ENCODE measurements around the gene CAMP. TPM values are rescaled to one million over a fixed set of nuclear protein-coding genes. Genes with fewer than 3 reads are reported as not detected.
A peak's percentile ranks its signal among the peaks of the same experiment; 100 is the strongest.

The CAMP gene
- total RNA-seq, 1 experiment from 2014 or later, result not detected

DNA sequence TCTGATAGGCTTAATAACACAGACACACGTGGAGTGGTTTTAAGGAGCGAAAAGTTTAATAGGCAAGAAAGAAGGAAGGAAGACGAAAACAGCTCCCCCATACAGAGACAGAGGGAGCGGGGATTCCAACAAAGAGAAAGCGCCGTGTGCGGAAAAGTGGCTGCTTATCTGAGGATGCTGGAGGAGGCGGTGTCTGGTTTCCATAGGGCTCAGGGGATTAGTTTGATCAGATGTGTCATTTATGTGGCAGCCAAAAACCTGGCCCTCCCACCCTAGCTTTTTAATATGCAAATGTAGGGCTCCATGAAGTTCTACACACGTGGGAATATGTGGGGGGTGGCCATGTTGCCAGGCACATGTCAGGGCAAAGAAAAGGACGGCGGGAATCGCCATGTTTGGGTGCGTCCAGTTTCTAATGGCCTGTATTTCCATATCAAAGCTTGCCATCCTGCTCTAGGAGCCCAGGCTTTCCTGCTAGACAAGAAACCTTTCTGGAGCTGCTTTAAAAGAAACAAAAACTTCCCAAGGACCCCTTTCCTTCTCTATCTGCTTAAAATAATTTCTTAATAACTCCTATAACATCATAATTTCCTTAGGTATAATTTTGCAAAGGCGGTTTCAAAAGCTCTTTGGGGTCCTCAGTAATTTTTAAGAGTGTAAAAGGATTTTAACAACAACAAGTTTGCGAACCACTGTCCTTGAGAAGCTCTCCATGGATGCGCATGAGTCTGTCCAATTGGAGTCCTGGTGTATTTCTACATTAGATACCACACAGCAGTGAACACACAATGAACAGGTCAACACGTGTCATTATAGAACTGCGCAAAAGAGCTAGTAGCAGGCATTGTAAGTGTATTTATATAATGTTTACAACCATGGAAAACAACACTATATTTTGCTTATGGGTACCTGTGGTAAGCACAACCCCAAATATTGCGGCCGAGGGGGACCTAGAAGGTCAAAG, 17.0 kb downstream of the CAMP start:
- TF ChIP-seq EZH2phosphoT487 (IDR thresholded peaks at IDR 0.05; ENCODE audit: borderline replicate concordance, low read length), result no peak
- TF ChIP-seq CTCF (conservative IDR thresholded peaks at IDR 0.05; ENCODE audit: low read depth, low read length), result no peak
- TF ChIP-seq EZH2 (IDR thresholded peaks at IDR 0.05; ENCODE audit: low read length, unreplicated experiment), result no peak
- H3K4me2 ChIP-seq (ENCODE audit: low read length), result peak overlapping the region; percentile 92
- H4K20me1 ChIP-seq (ENCODE audit: low read length), result no peaks in the 10 kb centered on the region; the same call in 1 of the 2 replicates
- H3K4me1 ChIP-seq (ENCODE audit: insufficient read depth, low read length), result peaks cover 8% of the 10 kb centered on the region; the same call in 1 of the 2 replicates
- H3K9me3 ChIP-seq (ENCODE audit: low read length), result no peaks in the 10 kb centered on the region
- no peaks in the 10 kb centered on the region for H3F3A ChIP-seq (ENCODE audit: low read length, unreplicated experiment)
- H3K9me2 ChIP-seq (replicated peaks; ENCODE audit: low read length), result no peaks in the 10 kb centered on the region
- DNase-seq, result no peak
- peak; percentile 1; the same call in 1 of the 2 replicates for ATAC-seq
- peak overlapping the region; percentile 82 for H2AFZ ChIP-seq (ENCODE audit: low read length)
- H3K27me3 ChIP-seq (ENCODE audit: low read length), result no peaks in the 10 kb centered on the region
- H3K27ac ChIP-seq (ENCODE audit: low read length), result no peak overlapping the region
- H3K36me3 ChIP-seq (ENCODE audit: low read depth, low read length), result no peaks in the 10 kb centered on the region
- intact Hi-C loops (cut with micrococcal nuclease), result loop anchor here (2.0 kb wide), 2 partner anchors 29 to 51 kb away; partner anchors contain the start of gene CDC25A
- H3K4me3 ChIP-seq (ENCODE audit: low read length), result peak overlapping the region; percentile 97
- 0 out of 2 replicates have a peak overlapping the region, but pooled peaks have one; percentile 77 for H3K9ac ChIP-seq (ENCODE audit: low read length)
- CTCF ChIA-PET, result interaction anchor here (0.8 to 2.0 kb wide), 2 partner anchors 161 to 196 kb away, joined by 3 to 11 read pairs; no protein-coding TSS in a partner anchor
- BruUV-seq (replicated peaks), result no TSS peak
- H3K79me2 ChIP-seq (ENCODE audit: low read length), result peaks cover 34% of the 10 kb centered on the region
- POLR2A ChIA-PET (ENCODE audit: unreplicated experiment), result interaction anchor here (0.5 to 1.3 kb wide), 2 partner anchors 22 to 28 kb away, joined by 3 to 6 read pairs; no protein-coding TSS in a partner anchor

DNA sequence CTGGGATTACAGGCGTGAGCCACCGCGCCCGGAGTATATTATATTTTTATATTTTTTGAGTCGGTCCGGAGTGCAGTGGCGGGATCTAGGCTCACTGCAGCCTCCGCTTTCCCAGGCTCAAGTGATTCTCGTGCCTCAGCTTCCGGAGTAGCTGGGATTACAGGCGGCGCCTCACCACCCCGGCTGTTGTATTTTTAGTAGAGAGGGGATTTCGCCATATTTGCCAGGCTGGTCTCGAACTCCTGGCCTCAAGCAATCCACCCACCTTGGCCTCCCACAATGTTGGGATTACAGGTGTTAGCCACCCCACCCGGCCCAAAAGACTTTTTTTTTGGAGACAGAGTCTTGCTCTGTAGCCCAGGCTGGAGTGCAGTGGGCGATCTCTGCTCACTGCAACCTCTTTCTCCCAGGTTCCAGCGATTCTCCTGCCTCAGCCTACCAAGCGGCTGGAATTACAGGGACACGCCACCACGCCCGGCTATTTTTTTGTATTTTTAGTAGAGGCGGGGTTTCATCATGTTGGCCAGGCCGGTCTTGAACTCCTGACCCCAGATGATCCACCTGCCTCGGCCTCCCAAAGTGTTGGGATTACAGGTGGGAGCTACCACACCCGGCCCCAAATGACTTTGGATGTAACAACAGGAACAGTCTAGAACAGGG, 18.6 kb downstream of the CAMP start:
- intact Hi-C loops (cut with micrococcal nuclease), result loop anchor here (2.0 kb wide), 2 partner anchors 27 to 53 kb away; partner anchors contain the start of gene CDC25A
- Histone ChIP-seq H3K4me1 (ENCODE audit: insufficient read depth, low read length) (peaks cover 8% of the 10 kb centered on the region; the same call in 1 of the 2 replicates), H3K9ac (ENCODE audit: low read length) (peak overlapping the region; percentile 77), H4K20me1 (ENCODE audit: low read length) (no peaks in the 10 kb centered on the region; the same call in 1 of the 2 replicates), H3K36me3 (ENCODE audit: low read depth, low read length) (no peaks in the 10 kb centered on the region), H3K4me3 (ENCODE audit: low read length) (peak overlapping the region; percentile 97), H3K4me2 (ENCODE audit: low read length) (peak overlapping the region; percentile 92), H3F3A (ENCODE audit: low read length, unreplicated experiment) (no peaks in the 10 kb centered on the region), H3K9me3 (ENCODE audit: low read length) (no peaks in the 10 kb centered on the region), H2AFZ (ENCODE audit: low read length) (peak overlapping the region; percentile 82), H3K79me2 (ENCODE audit: low read length) (peaks cover 39% of the 10 kb centered on the region), H3K27ac (ENCODE audit: low read length) (0 out of 2 replicates have a peak overlapping the region, but pooled peaks have one; percentile 45), H3K9me2 (replicated peaks; ENCODE audit: low read length) (no peaks in the 10 kb centered on the region), H3K27me3 (ENCODE audit: low read length) (no peaks in the 10 kb centered on the region)
- no peak for DNase-seq
- TF ChIP-seq CTCF (conservative IDR thresholded peaks at IDR 0.05; ENCODE audit: low read depth, low read length), result no peak
- no peak for TF ChIP-seq EZH2 (IDR thresholded peaks at IDR 0.05; ENCODE audit: low read length, unreplicated experiment)
- no peak for TF ChIP-seq EZH2phosphoT487 (IDR thresholded peaks at IDR 0.05; ENCODE audit: borderline replicate concordance, low read length)
- ChIA-PET POLR2A (ENCODE audit: unreplicated experiment) (no interaction called here), CTCF (interaction anchor here (2.0 kb wide), 1 partner anchor 194 kb away, joined by 11 read pairs; no protein-coding TSS in a partner anchor)
- no TSS peak for BruUV-seq (replicated peaks)
- ATAC-seq, result no peak

Data from PC-3 (cell line).